Tibial nerve (tissue), 4 donors: Measurements from ENCODE around the gene SPRYD3.

Experiments
- CTCF ChIP-seq, 5 experiments: fragments of 200-600 bp in 3 of 5; fragments of 450-650 bp in 2 of 5; sonication (generic) in 3 of 5; IDR thresholded peaks; one replicate each; pipeline ENCODE4 v1.5.1; 2016 to 2019; ENCODE audit warnings: antibody characterized with exemption in 5 of 5, mild to moderate bottlenecking in 3 of 5, moderate library complexity in 2 of 5
- EP300 ChIP-seq, 2 donors: sonication (generic); formaldehyde crosslinking; IDR thresholded peaks; one replicate each; pipeline ENCODE4 v1.6.1; 2017; ENCODE audit warnings: antibody characterized with exemption in 2 of 2, mild to moderate bottlenecking in 1 of 2
- POLR2A ChIP-seq, 2 donors: fragments of 450-650 bp; IDR thresholded peaks; one replicate each; pipeline ENCODE4 v1.6.1; 2017; ENCODE audit warnings: antibody characterized with exemption in 2 of 2, mild to moderate bottlenecking in 2 of 2, moderate library complexity in 2 of 2

DNA sequence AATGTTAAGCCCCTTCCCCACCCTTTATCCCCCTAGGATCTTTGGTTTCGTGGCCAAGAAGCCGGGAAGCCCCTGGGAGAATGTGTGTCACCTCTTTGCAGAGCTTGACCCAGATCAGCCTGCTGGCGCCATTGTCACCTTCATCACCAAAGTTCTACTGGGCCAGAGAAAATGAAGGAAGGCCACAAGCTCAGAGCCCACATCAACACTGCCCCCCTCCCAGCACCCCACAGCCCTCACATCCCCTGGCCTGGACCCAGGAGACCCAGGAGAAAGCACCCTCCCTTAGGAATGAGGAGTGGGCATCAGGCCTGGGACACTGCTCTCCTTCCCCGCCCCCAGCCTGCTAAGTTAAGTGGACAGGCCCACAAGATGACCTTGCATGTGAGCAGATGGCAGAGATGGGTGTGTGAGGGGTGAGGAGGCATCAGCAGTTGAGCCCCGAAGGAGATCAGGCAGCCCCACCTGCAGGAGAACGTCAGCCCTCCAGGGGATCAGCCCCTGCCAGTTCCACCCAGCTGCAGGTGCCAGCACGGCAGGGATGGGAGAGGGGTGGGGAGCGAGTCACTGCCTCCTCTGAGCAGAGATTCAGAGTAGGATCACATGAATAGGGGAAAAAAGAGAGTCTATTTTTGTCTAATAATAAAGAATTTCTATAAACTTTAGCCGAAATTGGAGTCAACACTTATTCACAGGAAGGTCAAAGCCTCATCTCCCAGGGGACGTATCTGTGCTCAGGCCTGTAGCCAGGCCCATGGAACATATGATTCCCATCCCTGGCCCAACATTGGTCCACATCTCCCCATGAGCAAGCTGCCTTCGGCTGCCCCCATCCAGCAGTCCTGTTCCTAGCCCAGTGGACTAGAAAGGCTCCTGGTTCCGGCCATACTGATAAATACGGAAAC is 15.2 kb downstream of the SPRYD3 start:
- TF ChIP-seq CTCF (IDR thresholded peaks at IDR 0.05) (peak in 1 of 5 experiments; percentile 7), EP300 (IDR thresholded peaks at IDR 0.05) (peak; percentile 47 to 88), POLR2A (IDR thresholded peaks at IDR 0.05) (peak in 1 of 2 donors; percentile 39)
